Lung (tissue), 12 donors: Measurements from ENCODE around the gene MS4A12. TPM values are rescaled to one million over a fixed set of nuclear protein-coding genes. Genes with fewer than 3 reads are reported as not detected.

ENCODE experiments used
- ATAC-seq: fragments of 200-7000 bp; cut with Tn5 transposase; one replicate; pipeline ENCODE4 v1.9.1; 2020; ENCODE audit warnings: moderate number of reproducible peaks; ENCODE audit not compliant: insufficient read depth, low FRiP score
- DNase-seq, 3 donors: peaks; one replicate each; pipeline ENCODE4 v3.0.0-alpha.2; 2013 to 2017
- H3K27ac ChIP-seq, 2 donors: one replicate each; pipeline ENCODE4 v1.5.1; 2013; ENCODE audit warnings: mild to moderate bottlenecking in 2 of 2, moderate library complexity in 2 of 2, control low read depth in 1 of 2, inconsistent platforms in 1 of 2, low read depth in 1 of 2, low read length in 1 of 2
- H3K27me3 ChIP-seq, 3 donors: one replicate each; pipeline ENCODE4 v1.5.1; 2013; ENCODE audit warnings: low read length in 2 of 3; ENCODE audit not compliant: control insufficient read depth in 3 of 3, insufficient read depth in 3 of 3
- H3K36me3 ChIP-seq, 4 donors: one replicate each; pipeline ENCODE4 v1.5.1; 2013; ENCODE audit warnings: low read length in 4 of 4, mild to moderate bottlenecking in 1 of 4, moderate library complexity in 1 of 4; ENCODE audit not compliant: control insufficient read depth in 4 of 4, insufficient read depth in 4 of 4
- H3K4me1 ChIP-seq, 5 donors: one replicate each; pipeline ENCODE4 v1.5.1; 2013; ENCODE audit warnings: low read length in 5 of 5, mild to moderate bottlenecking in 2 of 5, moderate library complexity in 1 of 5; ENCODE audit not compliant: control insufficient read depth in 5 of 5, insufficient read depth in 5 of 5
- H3K4me3 ChIP-seq: one replicate; pipeline ENCODE4 v1.5.1; 2013; ENCODE audit warnings: mild to moderate bottlenecking, control low read depth, moderate library complexity
- H3K9ac ChIP-seq, 2 donors: one replicate each; pipeline ENCODE4 v1.5.1; 2013; ENCODE audit warnings: low read length in 2 of 2, control low read depth in 1 of 2; ENCODE audit not compliant: insufficient read depth in 1 of 2
- H3K9me3 ChIP-seq, 4 donors: one replicate each; pipeline ENCODE4 v1.5.1; 2013; ENCODE audit warnings: low read length in 3 of 4, mild to moderate bottlenecking in 1 of 4, moderate library complexity in 1 of 4; ENCODE audit not compliant: control insufficient read depth in 4 of 4, insufficient read depth in 3 of 4
- WGBS, 2 donors: extraction: QIAGEN DNeasy Blood & Tissue Kit; methylation state at CpG; one replicate each; pipeline ENCODE4 v1.1.7; 2013; 5-methylcytosine and 5-hydroxymethylcytosine counted together
- polyA plus RNA-seq, 2 donors: library from polyadenylated mRNA; stranded (reverse); fragments of 200-250 nt; gene quantifications; one replicate each; pipeline ENCODE4 v1.2.1, GENCODE V29; 2013
- total RNA-seq, 2 donors: library from RNA; depleted of rRNA in 1 of 2; stranded (reverse); fragments of >200 nt in 1 of 2; gene quantifications; one replicate each; pipeline ENCODE4 v1.2.1, GENCODE V29; 2014 to 2021
- TF ChIP-seq, protein P1 (sequence below): IDR thresholded peaks from 2 replicates; pipeline ENCODE4 v1.5.1; 2012; ENCODE audit warnings: mild to moderate bottlenecking; ENCODE audit errors: control extremely low read depth, extremely low read depth
- donor health status: control.
- donor health status: control.
- donor health status: Bipolar disorder and iron deficiency.
- donor health status: healthy.
- donor health status: DM: yes; HTN: yes; CAD: no.

The MS4A12 gene
- total and polyA plus RNA-seq, 4 donors, result not detected

DNA sequence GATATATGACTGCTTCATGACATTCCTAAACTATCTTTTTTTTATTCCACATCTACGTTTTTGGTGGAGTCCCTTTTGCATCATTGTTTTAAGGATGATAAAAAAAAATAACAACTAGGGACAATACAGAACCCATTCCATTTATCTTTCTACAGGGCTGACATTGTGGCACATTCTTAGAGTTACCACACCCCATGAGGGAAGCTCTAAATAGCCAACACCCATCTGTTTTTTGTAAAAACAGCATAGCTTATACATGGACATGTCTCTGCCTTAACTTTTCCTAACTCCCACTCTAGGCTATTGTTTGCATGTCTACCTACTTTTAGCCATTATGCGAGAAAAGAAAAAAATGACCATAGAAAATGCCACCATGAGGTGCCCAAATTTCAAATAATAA is 23.7 kb upstream of the MS4A12 start:
- Histone ChIP-seq H3K9ac (no peak overlapping the region), H3K4me1 (no peaks in the 10 kb centered on the region), H3K36me3 (no peaks in the 10 kb centered on the region), H3K4me3 (no peak overlapping the region), H3K27me3 (no peaks in the 10 kb centered on the region), H3K27ac (no peak overlapping the region), H3K9me3 (no peaks in the 10 kb centered on the region)
- TF ChIP-seq, protein P1, sequence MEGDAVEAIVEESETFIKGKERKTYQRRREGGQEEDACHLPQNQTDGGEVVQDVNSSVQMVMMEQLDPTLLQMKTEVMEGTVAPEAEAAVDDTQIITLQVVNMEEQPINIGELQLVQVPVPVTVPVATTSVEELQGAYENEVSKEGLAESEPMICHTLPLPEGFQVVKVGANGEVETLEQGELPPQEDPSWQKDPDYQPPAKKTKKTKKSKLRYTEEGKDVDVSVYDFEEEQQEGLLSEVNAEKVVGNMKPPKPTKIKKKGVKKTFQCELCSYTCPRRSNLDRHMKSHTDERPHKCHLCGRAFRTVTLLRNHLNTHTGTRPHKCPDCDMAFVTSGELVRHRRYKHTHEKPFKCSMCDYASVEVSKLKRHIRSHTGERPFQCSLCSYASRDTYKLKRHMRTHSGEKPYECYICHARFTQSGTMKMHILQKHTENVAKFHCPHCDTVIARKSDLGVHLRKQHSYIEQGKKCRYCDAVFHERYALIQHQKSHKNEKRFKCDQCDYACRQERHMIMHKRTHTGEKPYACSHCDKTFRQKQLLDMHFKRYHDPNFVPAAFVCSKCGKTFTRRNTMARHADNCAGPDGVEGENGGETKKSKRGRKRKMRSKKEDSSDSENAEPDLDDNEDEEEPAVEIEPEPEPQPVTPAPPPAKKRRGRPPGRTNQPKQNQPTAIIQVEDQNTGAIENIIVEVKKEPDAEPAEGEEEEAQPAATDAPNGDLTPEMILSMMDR, result no peak
- 71 to 85% methylated on average over 2 of the region's 2 CpGs for whole genome bisulfite sequencing, 2 donors
- ATAC-seq, result no peak
- no peak for DNase-seq

DNA sequence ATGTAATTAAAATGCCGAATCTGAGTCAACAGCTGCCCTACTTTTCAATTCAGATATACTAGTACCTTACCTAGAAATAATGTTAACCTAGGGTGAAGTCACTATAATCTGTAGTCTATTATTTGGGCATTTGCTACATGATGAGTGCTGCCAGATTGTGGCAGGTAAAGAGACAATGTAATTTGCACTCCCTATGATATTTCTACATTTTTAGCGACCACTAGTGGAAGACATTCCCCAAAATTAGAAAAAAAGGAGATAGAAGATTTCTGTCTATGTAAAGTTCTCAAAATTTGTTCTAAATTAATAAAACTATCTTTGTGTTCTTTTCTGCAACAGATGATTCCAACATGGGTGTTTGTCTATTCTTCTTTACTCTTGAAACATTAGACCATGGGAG is 22.9 kb upstream of the MS4A12 start:
- H3K36me3 ChIP-seq, result no peaks in the 10 kb centered on the region
- WGBS, 2 donors, result 70 to 80% methylated on average over 2 of the region's 2 CpGs
- H3K27ac ChIP-seq, result no peak overlapping the region
- TF ChIP-seq, protein P1, result no peak
- no peaks in the 10 kb centered on the region for H3K27me3 ChIP-seq
- ATAC-seq, result no peak
- H3K9ac ChIP-seq, result no peak overlapping the region
- H3K4me1 ChIP-seq, result no peaks in the 10 kb centered on the region
- DNase-seq, result no peak
- H3K4me3 ChIP-seq, result no peak overlapping the region
- H3K9me3 ChIP-seq, result no peaks in the 10 kb centered on the region

DNA sequence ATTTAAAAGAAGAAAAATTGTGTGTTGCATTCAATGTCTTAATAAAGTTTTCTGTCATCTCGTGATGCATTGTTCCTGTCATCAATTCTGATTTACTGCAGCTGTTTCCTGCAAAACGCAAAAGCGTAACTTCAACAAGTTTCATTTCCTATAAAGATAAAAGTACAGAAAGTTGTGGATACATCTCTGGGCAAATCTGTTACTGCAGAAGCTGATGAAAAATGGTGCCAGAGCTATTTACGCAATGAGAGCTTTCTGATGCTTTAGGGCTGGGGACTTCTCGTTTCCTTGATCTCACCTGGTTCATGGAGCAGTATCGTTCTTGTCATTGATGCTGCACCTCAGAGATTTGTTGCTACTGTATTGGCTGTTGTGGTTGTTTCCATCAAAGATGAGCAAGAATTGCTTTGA is 15.5 kb upstream of the MS4A12 start:
- ATAC-seq, result no peak
- H3K4me1 ChIP-seq, result no peaks in the 10 kb centered on the region
- H3K9ac ChIP-seq, result no peak overlapping the region
- no peaks in the 10 kb centered on the region for H3K9me3 ChIP-seq
- no peaks in the 10 kb centered on the region for H3K27me3 ChIP-seq
- H3K27ac ChIP-seq, result no peak overlapping the region
- no peak overlapping the region for H3K4me3 ChIP-seq
- no peaks in the 10 kb centered on the region for H3K36me3 ChIP-seq
- peak in 2 of 3 donors; percentile 3 to 11 for DNase-seq
- WGBS, 2 donors, result 25 to 43% methylated on average over 6 of the region's 6 CpGs
- TF ChIP-seq, protein P1, result no peak

DNA sequence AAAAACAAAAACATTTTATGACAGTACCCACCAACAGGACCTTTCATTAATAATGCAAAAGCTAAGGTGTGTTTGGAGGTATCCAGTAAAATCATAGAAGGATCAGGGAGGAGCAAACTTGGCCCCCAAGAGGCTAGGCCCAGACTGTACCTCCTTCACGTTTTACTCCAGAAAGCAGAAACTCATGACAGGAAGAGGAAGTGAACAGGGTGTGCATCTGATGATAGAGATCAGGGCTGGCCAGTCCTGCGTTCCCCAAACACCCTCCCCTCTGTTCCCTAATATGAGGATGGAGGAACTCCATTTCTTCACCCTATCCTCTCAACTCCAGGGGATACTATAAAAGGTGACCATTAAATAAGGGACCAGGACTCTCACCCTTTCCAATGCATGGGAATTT is 10.2 kb upstream of the MS4A12 start:
- DNase-seq (no peak), ATAC-seq (peak; percentile 27)
- Histone ChIP-seq H3K4me3 (no peak overlapping the region), H3K9me3 (no peaks in the 10 kb centered on the region), H3K27ac (no peak overlapping the region), H3K36me3 (no peaks in the 10 kb centered on the region), H3K9ac (no peak overlapping the region), H3K4me1 (no peaks in the 10 kb centered on the region), H3K27me3 (no peaks in the 10 kb centered on the region)
- 2 to 33% methylated on average over 2 of the region's 2 CpGs for WGBS, 2 donors
- TF ChIP-seq, protein P1, result no peak
